GM13976 (cell line): ENCODE data around the gene ABR.
"Not testable (repeated sequence)": the region's sequence is repeated elsewhere in the genome, so short reads cannot be mapped to it uniquely, and the experiment has no call there.

Experiments
- DNase-seq: peaks from one replicate; pipeline ENCODE4 v3.0.0; 2012; ENCODE audit warnings: low spot score
- CTCF ChIP-seq: IDR thresholded peaks from 2 replicates; pipeline ENCODE4 v1.5.1; 2012; ENCODE audit warnings: borderline replicate concordance, mild to moderate bottlenecking; ENCODE audit not compliant: insufficient read depth; ENCODE audit errors: extremely low read depth, missing control alignments, control extremely low read depth
- in situ Hi-C: fragments of 300-500 bp; cut with MboI; formaldehyde crosslinking; loops from one replicate; pipeline ENCODE4 v1.12.0; 2022; ENCODE audit warnings: low sequenced_read_pairs, mixed read lengths, inconsistent platforms; ENCODE audit not compliant: unreplicated experiment

Gene ABR

GRCh38 chr17:1047177-1047878 is 132.5 kb downstream of the ABR start:
- no peak for TF ChIP-seq CTCF
- no peak for DNase-seq
- in situ Hi-C loops = no loop called here

- in situ Hi-C loops = no loop called here
- TF ChIP-seq CTCF = no peak
- DNase-seq = no peak
Observed at GRCh38 chr17:1045456-1045855, 134.3 kb downstream of the ABR start.

- in situ Hi-C loops, DNase-seq: not testable (repeated sequence)
Observed at GRCh38 chr17:1044387-1045009, 135.3 kb downstream of the ABR start.

GRCh38 chr17:1043601-1044251 is 136.1 kb downstream of the ABR start:
- no peak for DNase-seq
- in situ Hi-C loops = no loop called here
- no peak for TF ChIP-seq CTCF

- in situ Hi-C loops = no loop called here
- no peak for TF ChIP-seq CTCF
- DNase-seq = no peak
Observed at GRCh38 chr17:1042486-1042885, 137.3 kb downstream of the ABR start.

- DNase-seq = no peak
- TF ChIP-seq CTCF = no peak
- in situ Hi-C loops = no loop called here
Observed at GRCh38 chr17:1041746-1042145, 138.0 kb downstream of the ABR start.

- in situ Hi-C loops = no loop called here
- no peak for DNase-seq
- TF ChIP-seq CTCF = no peak
Observed at GRCh38 chr17:1040216-1040600, 139.6 kb downstream of the ABR start.
